ENCODE measurements around the gene SLC27A4. TPM values are rescaled to one million over a fixed set of nuclear protein-coding genes. Genes with fewer than 3 reads are reported as not detected.

The SLC27A4 gene
- total RNA-seq, 1 experiment from 2014 or later = 17.0 TPM

- Histone ChIP-seq H3K79me1 (ENCODE audit: insufficient read depth, low read depth, low read length, poor library complexity, severe bottlenecking) (peaks cover 3% of the 10 kb centered on the region), H2BK15ac (ENCODE audit: low read depth, low read length) (no peak within 1 kb of the TSS), H3K4ac (ENCODE audit: low read depth, low read length) (no peak within 1 kb of the TSS), H3K9me3 (ENCODE audit: control insufficient read depth, low read depth, low read length) (no peaks in the 10 kb centered on the region), H3K4me2 (ENCODE audit: insufficient read depth, insufficient read length, low read length) (peak within 1 kb of the TSS; percentile 47), H2BK12ac (ENCODE audit: insufficient read length, low read depth, low read length) (no peak within 1 kb of the TSS), H3K27ac (ENCODE audit: insufficient read length, low read depth, low read length) (peak within 1 kb of the TSS; percentile 3), H3K27me3 (ENCODE audit: insufficient read depth, low read length) (no peaks in the 10 kb centered on the region), H2BK120ac (ENCODE audit: low read depth, low read length, poor library complexity, severe bottlenecking) (no peak within 1 kb of the TSS), H3K14ac (ENCODE audit: insufficient read depth, low read length) (no peak within 1 kb of the TSS), H3K79me2 (ENCODE audit: insufficient read depth, low read length) (peaks cover 2% of the 10 kb centered on the region; the same call in 1 of the 2 replicates), H4K5ac (ENCODE audit: insufficient read length, low read depth, low read length) (no peak within 1 kb of the TSS), H4K91ac (ENCODE audit: insufficient read length, low read depth, low read length) (no peak within 1 kb of the TSS), H3K23ac (ENCODE audit: insufficient read length, low read depth, low read length) (no peak within 1 kb of the TSS), H3K18ac (ENCODE audit: insufficient read length, low read depth, low read length) (peak within 1 kb of the TSS; percentile 83), H3K4me1 (ENCODE audit: insufficient read depth, low read length) (no peaks in the 10 kb centered on the region), H3T11ph (ENCODE audit: low read length) (no peak within 1 kb of the TSS), H2AK5ac (ENCODE audit: insufficient read length, low read length) (no peak within 1 kb of the TSS), H4K8ac (replicated peaks; ENCODE audit: insufficient read length, low read depth, low read length) (peak within 1 kb of the TSS; percentile 93), H2BK20ac (ENCODE audit: low read depth, low read length, poor library complexity, severe bottlenecking) (no peak within 1 kb of the TSS), H3K9ac (ENCODE audit: extremely low read depth, insufficient read length, low read length) (peak within 1 kb of the TSS; percentile 90), H2BK5ac (ENCODE audit: insufficient read length, low read length) (no peak within 1 kb of the TSS), H3K56ac (ENCODE audit: insufficient read length, low read depth, low read length) (no peak within 1 kb of the TSS), H3K23me2 (ENCODE audit: insufficient read length, low read depth, low read length, poor library complexity, severe bottlenecking) (peaks cover 7% of the 10 kb centered on the region), H4K20me1 (ENCODE audit: control insufficient read depth, insufficient read depth, insufficient read length) (no peaks in the 10 kb centered on the region), H2AFZ (ENCODE audit: low read length) (peak within 1 kb of the TSS; percentile 49)
- peak; percentile 93 for DNase-seq
- Mint-ChIP-seq H3K9me3 (no peaks in the 10 kb centered on the region; a peak in 1 of 5 replicates), H3K27me3 (ENCODE audit: low read depth) (no peaks in the 10 kb centered on the region), H3K27ac (peak within 1 kb of the TSS; percentile 97 to 100 (median 99)), H3K4me1 (peaks cover 6 to 12% of the 10 kb centered on the region in 2 experiments), H3K4me3 (peak within 1 kb of the TSS; percentile 98 to 99), H3K36me3 (ENCODE audit: insufficient read depth in 1 of 3, low read depth in 3 of 3) (peaks cover 0 to 23% (median 14%) of the 10 kb centered on the region in 3 experiments; a peak in 6 of 7 replicates)
- TF ChIP-seq CTCF (conservative IDR thresholded peaks at IDR 0.05) = no peak
- no CpG with 5 or more reads among the region's 83 CpGs for WGBS (ENCODE audit: extremely low coverage, insufficient read length, low lambda C conversion rate)
Measured at GRCh38 chr9:128322404-128323211, 17.7 kb upstream of the SLC27A4 start, which contains the start of the genes COQ4 and TRUB2. COQ4 (plus strand) TSS chr9:128322839; CDS start chr9:128322859, 20 bp downstream. TRUB2 (minus strand) TSS chr9:128322447; CDS start chr9:128322408, 39 bp downstream.

Data from H9 (cell line).